GM12891 (cell line): ENCODE results near the gene HSFX4.
"Not testable (repeated sequence)": the region's sequence is repeated elsewhere in the genome, so short reads cannot be mapped to it uniquely, and the experiment has no call there.

Source experiments
- DNase-seq: peaks from one replicate; pipeline ENCODE4 v3.0.0; 2011; ENCODE audit warnings: low spot score; ENCODE audit not compliant: insufficient read length
- FAIRE-seq: peaks from 2 replicates; lab custom pipeline; 2011; peaks lifted over from hg19 to GRCh38; lab: Jason Lieb, UNC
- PAX5 ChIP-seq: IDR thresholded peaks from 2 replicates; pipeline ENCODE4 v1.6.1; 2011; ENCODE audit warnings: low read length, moderate library complexity, mild to moderate bottlenecking; ENCODE audit not compliant: insufficient read depth, severe bottlenecking
- POLR2A ChIP-seq: IDR thresholded peaks from 2 replicates; pipeline ENCODE4 v1.6.1; 2011; ENCODE audit warnings: low read depth, low read length, control low read depth
- POLR2AphosphoS5 ChIP-seq: IDR thresholded peaks from 2 replicates; pipeline ENCODE4 v1.6.1; 2011; ENCODE audit warnings: low read depth, low read length, control low read depth
- POU2F2 ChIP-seq: IDR thresholded peaks from 2 replicates; pipeline ENCODE4 v1.6.1; 2011; ENCODE audit warnings: low read depth, mild to moderate bottlenecking, control low read depth, low read length, moderate library complexity
- SPI1 ChIP-seq: IDR thresholded peaks from 2 replicates; pipeline ENCODE4 v1.6.1; 2011; ENCODE audit warnings: low read depth, low read length, control low read depth
- TAF1 ChIP-seq: IDR thresholded peaks from 2 replicates; pipeline ENCODE4 v1.6.1; 2011; ENCODE audit warnings: low read depth, low read length, control low read depth

Gene HSFX4

DNA sequence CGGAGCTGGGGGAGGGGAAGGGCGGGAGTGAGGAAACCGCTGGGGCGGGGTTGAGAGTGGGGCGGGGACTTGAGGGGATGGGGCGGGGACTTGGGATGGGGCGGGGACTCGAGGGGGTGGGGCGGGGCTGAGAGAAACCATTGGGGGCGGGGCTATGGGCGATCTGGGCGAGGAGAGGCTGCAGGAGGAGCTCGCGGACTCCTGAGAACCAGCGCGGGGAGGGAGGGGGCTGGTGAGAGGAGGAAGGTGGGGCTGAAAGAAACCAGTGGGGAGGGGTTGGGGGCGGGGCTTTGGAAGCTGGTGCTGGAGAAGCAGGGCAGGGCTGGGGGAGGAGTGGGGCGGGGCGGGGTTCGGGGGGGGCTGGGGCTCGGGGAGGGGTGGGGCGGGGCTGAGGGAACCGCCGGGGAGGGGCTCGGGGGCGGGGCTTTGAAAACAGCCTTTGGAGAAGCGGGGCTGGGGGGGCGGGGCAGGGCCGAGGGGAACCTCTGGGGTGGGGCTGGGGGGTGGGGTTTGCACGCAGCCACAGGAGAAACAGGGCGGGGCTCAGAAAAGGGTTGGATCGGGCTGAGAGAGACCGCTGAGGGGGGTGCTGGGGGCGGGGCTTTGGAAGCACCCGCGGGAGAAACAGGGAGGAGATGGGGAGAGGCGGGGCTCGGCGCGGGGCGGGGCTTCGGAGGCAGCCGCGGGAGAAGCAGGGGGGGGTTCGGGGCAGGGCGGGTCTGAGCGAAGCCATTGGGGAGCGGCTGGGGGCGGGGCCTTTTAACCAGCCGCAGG, 9.7 kb downstream of the HSFX4 start:
- DNase-seq (no peak), FAIRE-seq (no peak)
- TF ChIP-seq TAF1 = no peak
- TF ChIP-seq POU2F2 = no peak
- no peak for TF ChIP-seq POLR2AphosphoS5
- no peak for TF ChIP-seq PAX5
- TF ChIP-seq POLR2A = no peak
- no peak for TF ChIP-seq SPI1

GRCh38 chrX:149939655-149939904, 10.2 kb downstream of the HSFX4 start:
- DNase-seq (no peak), FAIRE-seq (no peak)
- TF ChIP-seq POLR2AphosphoS5 (no peak), POLR2A (no peak), SPI1 (no peak), TAF1 (no peak), PAX5 (no peak), POU2F2 (no peak)

DNA sequence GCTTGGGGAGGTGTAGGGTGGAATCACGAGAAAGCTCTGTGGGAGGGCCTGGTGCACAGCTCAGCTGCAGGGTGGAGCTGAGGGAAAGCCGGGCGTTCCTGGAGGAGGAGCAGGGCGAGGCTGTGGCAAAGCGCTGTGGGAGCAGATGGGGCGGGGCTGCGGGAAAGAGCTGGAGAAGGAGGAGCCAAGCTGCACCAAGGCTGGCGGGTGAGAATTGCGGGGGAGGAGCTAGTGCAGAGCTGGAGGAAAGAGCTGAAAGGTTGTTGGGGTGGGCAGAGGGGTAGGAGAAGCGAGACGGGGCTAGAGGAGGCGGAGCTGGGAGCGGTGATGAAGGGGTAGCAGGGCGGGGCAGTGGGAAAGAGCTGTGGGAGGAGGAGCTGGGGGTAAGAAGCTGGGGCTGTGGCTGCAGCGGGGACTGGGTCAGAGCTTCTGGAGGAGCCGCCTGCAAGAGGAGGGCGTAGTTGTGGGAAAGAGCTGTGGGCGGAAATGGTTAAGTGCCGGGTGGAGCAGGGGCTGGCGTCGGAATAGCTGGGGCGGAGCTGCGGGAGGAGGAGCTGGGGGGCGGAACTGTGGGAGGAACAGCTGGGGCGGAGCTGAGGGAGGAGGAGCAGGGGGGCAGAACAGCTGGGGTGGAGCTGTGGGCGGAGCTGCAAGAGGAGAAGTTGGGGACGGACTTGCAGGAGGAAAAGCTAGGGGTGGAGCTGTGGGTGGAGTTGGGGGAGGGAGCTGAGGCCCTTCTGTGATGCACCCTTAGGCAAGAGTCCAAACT, 10.7 kb downstream of the HSFX4 start:
- peak; percentile 100 for FAIRE-seq
- TF ChIP-seq POLR2AphosphoS5 (0 out of 2 replicates have a peak, but pooled peaks have one; percentile 32), POLR2A (no peak), SPI1 (peak; percentile 51)
- DNase-seq = peak; percentile 44

DNA sequence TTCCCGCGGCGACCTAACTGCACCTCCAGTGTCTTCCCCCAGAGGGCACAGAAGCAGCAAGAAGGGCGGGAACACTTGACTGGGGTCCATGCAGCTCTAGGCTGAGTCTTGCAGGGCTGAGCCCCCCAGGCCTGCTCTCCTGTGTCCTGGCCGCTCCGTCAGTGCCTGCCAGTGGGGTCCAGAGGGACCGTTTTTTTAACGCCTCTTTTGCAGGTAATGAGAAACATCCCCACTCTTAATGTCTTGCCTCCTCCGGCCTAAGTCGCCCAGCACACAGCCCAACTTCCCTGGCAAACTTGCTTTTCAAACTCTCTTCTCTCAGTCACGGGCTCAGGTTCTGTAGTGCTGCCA, 11.3 kb downstream of the HSFX4 start:
- not testable (repeated sequence) for DNase-seq, FAIRE-seq

DNA sequence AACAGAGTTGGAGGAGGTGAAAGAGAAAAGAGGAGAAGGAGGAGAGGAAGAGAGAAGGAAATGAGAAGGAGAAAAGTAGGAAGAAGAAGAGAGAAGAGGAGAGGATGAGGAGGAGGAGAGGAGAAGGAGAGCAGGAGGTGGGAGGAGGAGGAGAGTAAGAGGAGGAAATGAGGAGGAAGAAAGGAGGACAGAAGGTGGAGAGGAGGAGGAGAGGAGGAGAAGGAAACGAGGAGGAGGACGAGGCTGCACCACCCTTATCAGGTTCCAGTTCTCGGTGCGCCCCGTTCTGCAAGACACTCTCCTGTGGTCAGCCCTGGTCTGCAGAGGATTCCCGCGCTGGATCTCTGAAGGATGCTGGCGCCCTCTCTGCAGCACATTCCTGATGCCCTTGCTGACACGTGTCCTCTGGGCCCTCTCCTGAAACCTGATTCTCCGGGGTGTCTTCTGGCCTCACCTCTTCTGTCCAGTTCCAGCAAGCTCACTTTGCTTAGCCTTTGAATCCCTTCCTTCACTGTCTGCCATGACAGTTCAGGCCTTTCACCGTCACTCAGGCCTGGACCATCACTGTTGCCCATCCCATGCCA, 15.8 kb downstream of the HSFX4 start:
- DNase-seq, FAIRE-seq: not testable (repeated sequence)

GRCh38 chrX:149945820-149946219, 16.4 kb downstream of the HSFX4 start:
- peak; percentile 69 for FAIRE-seq
- DNase-seq = not testable (repeated sequence)

DNA sequence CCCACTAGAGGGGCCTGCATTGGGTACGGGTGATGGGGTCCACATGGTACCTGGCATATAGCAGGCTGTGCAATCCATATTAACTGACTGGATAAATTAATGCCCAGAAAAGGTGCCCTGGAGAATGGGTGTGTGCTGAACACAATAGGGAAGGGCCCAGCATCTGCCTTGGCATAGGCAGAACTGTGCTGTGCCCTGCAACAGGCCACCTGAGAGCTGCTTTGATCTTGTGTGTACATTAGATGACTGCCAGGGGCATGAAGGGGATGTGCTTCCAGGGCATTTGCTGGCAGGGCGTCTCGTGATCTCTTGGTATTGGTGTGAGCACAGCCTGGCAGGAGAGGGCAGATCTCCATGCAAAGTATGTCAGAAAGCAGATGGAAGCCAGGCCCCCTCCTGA, 17.6 kb downstream of the HSFX4 start:
- DNase-seq = not testable (repeated sequence)
- peak; percentile 80 for FAIRE-seq

DNA sequence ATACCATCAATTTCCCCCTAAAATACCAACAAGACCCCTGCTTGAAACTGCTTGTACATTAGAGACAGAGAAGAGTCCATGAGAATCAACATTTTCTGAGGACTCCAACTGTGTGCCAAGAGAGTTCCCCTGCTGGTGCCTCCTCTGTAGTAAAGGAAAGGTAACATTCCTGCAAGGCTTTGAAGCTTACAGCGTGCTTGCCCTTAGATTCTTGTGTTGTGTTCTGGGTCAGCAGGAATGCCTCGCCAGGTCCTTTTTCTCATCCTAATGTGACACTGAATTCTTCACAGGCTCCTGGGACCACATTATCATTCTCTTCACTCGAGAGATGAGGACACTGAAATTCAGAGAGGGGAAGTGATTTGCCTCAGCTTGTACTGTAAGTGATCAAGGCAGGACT, 18.6 kb downstream of the HSFX4 start:
- no peak for DNase-seq
- TF ChIP-seq TAF1 = no peak
- no peak for TF ChIP-seq POLR2AphosphoS5
- TF ChIP-seq SPI1 = no peak
- TF ChIP-seq POLR2A = no peak
- TF ChIP-seq POU2F2 = no peak
- TF ChIP-seq PAX5 = no peak
- no peak for FAIRE-seq

- TF ChIP-seq POU2F2 = no peak
- no peak for TF ChIP-seq POLR2A
- TF ChIP-seq POLR2AphosphoS5 = no peak
- TF ChIP-seq TAF1 = no peak
- TF ChIP-seq PAX5 = no peak
- no peak for TF ChIP-seq SPI1
- FAIRE-seq (no peak), DNase-seq (no peak)
Measured at GRCh38 chrX:149949743-149950436, 20.5 kb downstream of the HSFX4 start.

GRCh38 chrX:149950681-149951080, 21.3 kb downstream of the HSFX4 start:
- TF ChIP-seq TAF1 = no peak
- FAIRE-seq (no peak), DNase-seq (no peak)

DNA sequence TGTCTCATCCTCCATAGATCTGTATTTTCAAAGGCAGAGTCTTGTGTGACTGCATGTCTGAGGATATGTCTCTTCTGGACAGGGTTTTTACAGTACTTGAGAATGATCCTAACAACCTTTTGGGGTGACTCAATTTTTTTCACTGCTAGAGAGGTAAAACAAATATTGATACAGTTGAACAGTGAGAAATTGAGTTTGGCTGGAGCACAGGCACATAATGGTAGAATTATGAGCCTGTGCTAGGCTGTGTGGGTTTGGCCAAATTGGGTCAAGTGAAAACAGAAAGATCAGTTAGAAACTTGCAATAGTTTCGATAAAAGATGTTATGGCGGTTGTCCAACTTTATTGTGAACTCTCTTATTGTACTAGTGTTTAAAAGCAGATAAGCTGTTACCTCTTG, 32.2 kb downstream of the HSFX4 start:
- FAIRE-seq (no peak), DNase-seq (no peak)
- no peak for TF ChIP-seq TAF1
- no peak for TF ChIP-seq PAX5
- no peak for TF ChIP-seq POLR2AphosphoS5
- no peak for TF ChIP-seq POU2F2
- no peak for TF ChIP-seq POLR2A

DNA sequence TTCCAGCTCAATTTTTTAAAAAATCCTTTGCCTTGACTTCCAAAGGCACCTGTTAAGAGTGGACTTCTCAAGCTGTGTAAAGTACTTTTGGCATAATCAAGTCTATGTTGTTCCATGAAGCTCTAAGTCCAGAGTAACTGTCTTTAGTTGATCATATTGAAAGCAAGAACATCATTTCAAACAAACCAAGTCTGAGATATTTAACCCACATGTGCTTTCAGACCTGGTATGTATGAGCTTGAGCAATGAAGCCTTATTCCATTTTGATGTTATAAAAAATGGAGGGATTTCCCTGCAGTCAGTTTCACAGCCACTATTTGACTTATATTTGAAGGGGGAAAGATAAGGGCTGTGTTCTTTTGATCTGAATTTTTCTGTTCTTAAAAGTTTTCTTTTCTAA, 32.6 kb downstream of the HSFX4 start:
- TF ChIP-seq PAX5 (no peak), POLR2AphosphoS5 (no peak)
- DNase-seq (no peak), FAIRE-seq (no peak)
